H1 (cell line): ENCODE measurements around the gene BNC2.

Source experiments
- CBX8 ChIP-seq: fragments of 300-800, 300-1000 bp; sonication (generic); IDR thresholded peaks from 2 replicates; pipeline ENCODE4 v1.7.1; 2016; ENCODE audit warnings: low read depth, low read length, borderline replicate concordance
- CTCF ChIP-seq, 3 experiments: IDR thresholded peaks; 1 replicate in 2 of 3; 2 replicates in 1 of 3; pipeline versions ENCODE4 v1.5.1 to v1.6.1; 2011; ENCODE audit warnings: low read length in 3 of 3, mild to moderate bottlenecking in 3 of 3, inconsistent platforms in 2 of 3, low read depth in 1 of 3, moderate library complexity in 1 of 3; ENCODE audit not compliant: insufficient read depth in 1 of 3; ENCODE audit errors: control extremely low read depth in 1 of 3
- EP300 ChIP-seq, 2 experiments: IDR thresholded peaks; 1 replicate in 1 of 2; 2 replicates in 1 of 2; pipeline ENCODE4 v1.6.1; 2011 to 2012; ENCODE audit warnings: low read depth in 2 of 2, low read length in 2 of 2, mild to moderate bottlenecking in 2 of 2, borderline replicate concordance in 1 of 2, inconsistent platforms in 1 of 2, moderate library complexity in 1 of 2
- EZH2 ChIP-seq: fragments of 200-600 bp; sonication (generic); IDR thresholded peaks from 2 replicates; pipeline ENCODE4 v1.7.1; 2012; ENCODE audit warnings: low read depth, mild to moderate bottlenecking, moderate library complexity, low read length, inconsistent platforms; ENCODE audit not compliant: severe bottlenecking
- GABPA ChIP-seq: IDR thresholded peaks from 2 replicates; pipeline ENCODE4 v1.6.1; 2011; ENCODE audit warnings: mild to moderate bottlenecking, low read length, moderate library complexity, borderline replicate concordance; ENCODE audit not compliant: insufficient read depth
- HDAC6 ChIP-seq: IDR thresholded peaks from one replicate; pipeline ENCODE4 v1.7.1; 2012; ENCODE audit warnings: low read depth, mild to moderate bottlenecking, inconsistent platforms, low read length, moderate library complexity
- POLR2A ChIP-seq, 2 experiments: IDR thresholded peaks; 1 replicate in 1 of 2; 2 replicates in 1 of 2; pipeline ENCODE4 v1.6.1; 2011; ENCODE audit warnings: low read depth in 2 of 2, low read length in 2 of 2, mild to moderate bottlenecking in 2 of 2; ENCODE audit errors: control extremely low read depth in 1 of 2
- POLR2AphosphoS5 ChIP-seq: IDR thresholded peaks from 2 replicates; pipeline ENCODE4 v1.6.1; 2011; ENCODE audit warnings: low read depth, low read length
- TAF1 ChIP-seq: IDR thresholded peaks from 2 replicates; pipeline ENCODE4 v1.6.1; 2011; ENCODE audit warnings: mild to moderate bottlenecking, low read depth, low read length
- YY1 ChIP-seq: IDR thresholded peaks from 2 replicates; pipeline ENCODE4 v1.6.1; 2011; ENCODE audit warnings: low read depth, mild to moderate bottlenecking, low read length
- ZNF274 ChIP-seq: IDR thresholded peaks from 2 replicates; pipeline ENCODE4 v1.7.0; 2012; ENCODE audit warnings: low read length, borderline replicate concordance; ENCODE audit errors: extremely low read depth

GRCh38 chr9:16834817-16835216 is 35.7 kb downstream of the BNC2 start:
- no peak for TF ChIP-seq POLR2A (IDR thresholded peaks at IDR 0.05; ENCODE audit: control extremely low read depth in 1 of 2, low read depth in 2 of 2, low read length in 2 of 2)
- TF ChIP-seq ZNF274: no peak
- no peak for TF ChIP-seq CTCF (IDR thresholded peaks at IDR 0.05; ENCODE audit: control extremely low read depth in 1 of 3, insufficient read depth in 1 of 3, low read depth in 1 of 3, low read length in 3 of 3)
- no peak for TF ChIP-seq TAF1
- no peak for TF ChIP-seq GABPA
- TF ChIP-seq POLR2AphosphoS5: no peak
- TF ChIP-seq EP300 (IDR thresholded peaks at IDR 0.05; ENCODE audit: borderline replicate concordance in 1 of 2, low read depth in 2 of 2, low read length in 2 of 2): no peak
- TF ChIP-seq EZH2: no peak
- TF ChIP-seq HDAC6: no peak
- no peak for TF ChIP-seq YY1
- no peak for TF ChIP-seq CBX8
